Fibroblast of lung (primary cell): ENCODE results near the gene GABPB1.

Source experiments
- EZH2 ChIP-seq: IDR thresholded peaks from 2 replicates; pipeline ENCODE4 v1.5.1; 2012; ENCODE audit warnings: low read length, control low read depth, mild to moderate bottlenecking; ENCODE audit errors: missing control alignments
- TF ChIP-seq, protein P1 (sequence below), 2 donors: IDR thresholded peaks in 1 of 2; conservative IDR thresholded peaks in 1 of 2; 1 replicate in 1 of 2; 2 replicates in 1 of 2; pipeline ENCODE4 v1.5.1; 2011 to 2012; ENCODE audit warnings: low read length in 2 of 2, control low read depth in 1 of 2, inconsistent platforms in 1 of 2, low read depth in 1 of 2, mild to moderate bottlenecking in 1 of 2

DNA sequence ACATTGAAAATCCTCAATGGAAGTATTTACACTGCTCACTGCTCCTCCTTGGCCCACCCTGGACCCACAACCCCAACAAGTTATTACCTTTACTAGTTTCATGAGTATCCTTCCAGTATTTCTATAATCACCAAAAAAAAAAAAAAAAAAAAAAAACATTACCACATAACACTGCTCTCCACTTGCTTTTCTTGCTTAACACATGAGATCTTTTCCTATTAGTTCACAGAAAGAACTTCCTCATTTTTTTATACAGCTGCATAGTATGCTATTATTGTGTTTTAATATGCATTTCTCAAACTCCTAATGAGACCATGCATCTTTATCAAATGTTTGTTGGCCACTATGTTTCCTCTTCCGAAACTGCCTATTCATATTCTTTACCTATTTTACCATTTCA lies 14.6 kb downstream of the GABPB1 start:
- TF ChIP-seq, protein P1, sequence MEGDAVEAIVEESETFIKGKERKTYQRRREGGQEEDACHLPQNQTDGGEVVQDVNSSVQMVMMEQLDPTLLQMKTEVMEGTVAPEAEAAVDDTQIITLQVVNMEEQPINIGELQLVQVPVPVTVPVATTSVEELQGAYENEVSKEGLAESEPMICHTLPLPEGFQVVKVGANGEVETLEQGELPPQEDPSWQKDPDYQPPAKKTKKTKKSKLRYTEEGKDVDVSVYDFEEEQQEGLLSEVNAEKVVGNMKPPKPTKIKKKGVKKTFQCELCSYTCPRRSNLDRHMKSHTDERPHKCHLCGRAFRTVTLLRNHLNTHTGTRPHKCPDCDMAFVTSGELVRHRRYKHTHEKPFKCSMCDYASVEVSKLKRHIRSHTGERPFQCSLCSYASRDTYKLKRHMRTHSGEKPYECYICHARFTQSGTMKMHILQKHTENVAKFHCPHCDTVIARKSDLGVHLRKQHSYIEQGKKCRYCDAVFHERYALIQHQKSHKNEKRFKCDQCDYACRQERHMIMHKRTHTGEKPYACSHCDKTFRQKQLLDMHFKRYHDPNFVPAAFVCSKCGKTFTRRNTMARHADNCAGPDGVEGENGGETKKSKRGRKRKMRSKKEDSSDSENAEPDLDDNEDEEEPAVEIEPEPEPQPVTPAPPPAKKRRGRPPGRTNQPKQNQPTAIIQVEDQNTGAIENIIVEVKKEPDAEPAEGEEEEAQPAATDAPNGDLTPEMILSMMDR (conservative IDR thresholded peaks at IDR 0.05 in 1 of 2, IDR thresholded peaks at IDR 0.05 in 1 of 2; ENCODE audit: low read depth in 1 of 2, low read length in 2 of 2) = no peak
- no peak for TF ChIP-seq EZH2
